ENCODE results near the gene ABHD17A.

GRCh38 chr19:1862424-1863327, 22.6 kb downstream of the ABHD17A start:
- TF ChIP-seq, protein P1, sequence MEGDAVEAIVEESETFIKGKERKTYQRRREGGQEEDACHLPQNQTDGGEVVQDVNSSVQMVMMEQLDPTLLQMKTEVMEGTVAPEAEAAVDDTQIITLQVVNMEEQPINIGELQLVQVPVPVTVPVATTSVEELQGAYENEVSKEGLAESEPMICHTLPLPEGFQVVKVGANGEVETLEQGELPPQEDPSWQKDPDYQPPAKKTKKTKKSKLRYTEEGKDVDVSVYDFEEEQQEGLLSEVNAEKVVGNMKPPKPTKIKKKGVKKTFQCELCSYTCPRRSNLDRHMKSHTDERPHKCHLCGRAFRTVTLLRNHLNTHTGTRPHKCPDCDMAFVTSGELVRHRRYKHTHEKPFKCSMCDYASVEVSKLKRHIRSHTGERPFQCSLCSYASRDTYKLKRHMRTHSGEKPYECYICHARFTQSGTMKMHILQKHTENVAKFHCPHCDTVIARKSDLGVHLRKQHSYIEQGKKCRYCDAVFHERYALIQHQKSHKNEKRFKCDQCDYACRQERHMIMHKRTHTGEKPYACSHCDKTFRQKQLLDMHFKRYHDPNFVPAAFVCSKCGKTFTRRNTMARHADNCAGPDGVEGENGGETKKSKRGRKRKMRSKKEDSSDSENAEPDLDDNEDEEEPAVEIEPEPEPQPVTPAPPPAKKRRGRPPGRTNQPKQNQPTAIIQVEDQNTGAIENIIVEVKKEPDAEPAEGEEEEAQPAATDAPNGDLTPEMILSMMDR (IDR thresholded peaks at IDR 0.05) = no peak
- TF ChIP-seq POLR2A (IDR thresholded peaks at IDR 0.05) = no peak
- no peak for TF ChIP-seq POLR2AphosphoS5 (IDR thresholded peaks at IDR 0.05; ENCODE audit: insufficient read depth in 1 of 2, low read depth in 1 of 2)
